GM21825 (cell line): ENCODE measurements around the gene STK32A.
"Not testable (repeated sequence)": the region's sequence is repeated elsewhere in the genome, so short reads cannot be mapped to it uniquely, and the experiment has no call there.

Source experiments
- ATAC-seq: cut with Tn5 transposase; IDR thresholded peaks from one replicate; pipeline ENCODE4 v1.9.1; 2021; ENCODE audit warnings: mild to moderate bottlenecking, moderate library complexity; ENCODE audit not compliant: unreplicated experiment

STK32A gene

GRCh38 chr5:147341345-147341744 is 106.5 kb downstream of the STK32A start:
- no peak for ATAC-seq

GRCh38 chr5:147344861-147345260 is 110.0 kb downstream of the STK32A start:
- no peak for ATAC-seq

GRCh38 chr5:147346006-147346561 is 111.3 kb downstream of the STK32A start:
- ATAC-seq, result no peak

GRCh38 chr5:147348046-147348445 is 113.2 kb downstream of the STK32A start:
- no peak for ATAC-seq

- ATAC-seq, result no peak
Measured at GRCh38 chr5:147348451-147348850, 113.6 kb downstream of the STK32A start.

GRCh38 chr5:147349241-147349640 is 114.4 kb downstream of the STK32A start:
- ATAC-seq, result no peak

- ATAC-seq, result no peak
Measured at GRCh38 chr5:147359101-147359500, 124.3 kb downstream of the STK32A start.

- no peak for ATAC-seq
Measured at GRCh38 chr5:147359581-147359980, 124.8 kb downstream of the STK32A start.

GRCh38 chr5:147360816-147361215 is 126.0 kb downstream of the STK32A start:
- ATAC-seq, result no peak

GRCh38 chr5:147361441-147362175 is 126.8 kb downstream of the STK32A start:
- no peak for ATAC-seq

- ATAC-seq, result not testable (repeated sequence)
Measured at GRCh38 chr5:147367381-147367780, 132.6 kb downstream of the STK32A start.

GRCh38 chr5:147369742-147370374 is 135.0 kb downstream of the STK32A start:
- no peak for ATAC-seq

GRCh38 chr5:147371290-147371689 is 136.5 kb downstream of the STK32A start:
- no peak for ATAC-seq

GRCh38 chr5:147372191-147372590 is 137.4 kb downstream of the STK32A start:
- no peak for ATAC-seq

- ATAC-seq, result no peak
Measured at GRCh38 chr5:147373328-147373727, 138.5 kb downstream of the STK32A start.

GRCh38 chr5:147375151-147375550 is 140.3 kb downstream of the STK32A start:
- no peak for ATAC-seq

- no peak for ATAC-seq
Measured at GRCh38 chr5:147377682-147378081, 142.9 kb downstream of the STK32A start.

- no peak for ATAC-seq
Measured at GRCh38 chr5:147381555-147381954, 146.7 kb downstream of the STK32A start.

- ATAC-seq, result no peak
Measured at GRCh38 chr5:147382776-147383175, 147.9 kb downstream of the STK32A start.

GRCh38 chr5:147384346-147385193 is 149.7 kb downstream of the STK32A start:
- no peak for ATAC-seq

GRCh38 chr5:147387109-147387508 is 152.3 kb downstream of the STK32A start:
- no peak for ATAC-seq
